GM18873 (cell line): ENCODE results near the gene C2orf42.
"Not testable (repeated sequence)": the region's sequence is repeated elsewhere in the genome, so short reads cannot be mapped to it uniquely, and the experiment has no call there.

Experiments used
- ATAC-seq: cut with Tn5 transposase; IDR thresholded peaks from one replicate; pipeline ENCODE4 v1.9.1; 2021; ENCODE audit warnings: mild to moderate bottlenecking, moderate library complexity, moderate number of reproducible peaks; ENCODE audit not compliant: unreplicated experiment, low FRiP score

The C2orf42 gene

DNA sequence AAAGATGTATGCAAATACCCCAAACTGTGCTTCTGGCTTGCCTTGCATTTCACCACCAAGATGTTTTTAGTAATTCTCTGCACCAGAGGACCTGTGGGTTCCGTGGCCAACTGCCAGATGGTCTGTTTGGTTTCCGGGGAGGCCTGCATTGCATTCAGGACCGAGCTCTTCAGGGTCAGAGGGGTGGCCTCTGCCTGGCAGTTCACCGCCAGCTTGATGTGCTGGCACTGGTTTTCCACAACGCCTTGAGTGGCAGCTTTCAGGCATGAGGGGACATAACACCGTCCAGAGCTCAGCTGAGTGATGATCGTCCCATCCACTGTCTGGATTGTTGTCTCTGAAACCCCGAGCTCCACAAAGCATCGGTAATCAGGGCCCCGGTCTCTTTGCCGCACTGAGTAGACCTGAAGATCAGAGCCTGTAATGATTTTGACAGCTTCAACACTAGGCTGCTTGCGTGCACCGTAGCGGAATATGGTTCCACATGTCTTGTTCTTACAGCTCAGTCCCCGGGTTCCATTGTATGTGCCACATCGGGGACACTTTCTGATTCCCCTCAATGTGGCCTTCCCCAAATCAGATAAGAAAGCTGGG lies 9.4 kb downstream of the C2orf42 start:
- ATAC-seq = peak; percentile 69

DNA sequence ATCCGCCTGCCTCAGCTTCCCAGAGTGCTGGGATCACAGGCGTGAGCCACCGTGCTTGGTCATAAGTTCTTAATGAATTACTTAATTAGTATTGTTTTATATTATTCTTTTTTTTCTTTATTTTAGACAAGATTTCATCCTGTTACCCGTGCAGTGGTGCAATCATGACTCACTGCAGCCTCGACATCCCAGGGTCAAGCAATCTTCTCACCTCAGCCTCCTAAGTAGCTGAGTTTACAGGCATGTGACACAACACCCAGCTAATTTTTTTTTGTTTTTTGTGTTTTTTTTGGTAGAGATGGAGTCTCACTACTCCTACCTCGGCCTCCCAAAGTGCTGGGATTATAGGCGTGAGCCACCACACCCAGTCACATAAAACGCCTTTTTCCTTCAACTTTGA lies 17.3 kb downstream of the C2orf42 start:
- ATAC-seq = no peak

GRCh38 chr2:70169654-70170245 lies 21.1 kb downstream of the C2orf42 start:
- not testable (repeated sequence) for ATAC-seq

- no peak for ATAC-seq
Observed at GRCh38 chr2:70161069-70161534, 29.7 kb downstream of the C2orf42 start.

- no peak for ATAC-seq
Observed at GRCh38 chr2:70160545-70160944, 30.3 kb downstream of the C2orf42 start.

GRCh38 chr2:70149130-70149686 lies 41.6 kb downstream of the C2orf42 start:
- not testable (repeated sequence) for ATAC-seq

GRCh38 chr2:70148211-70148760 lies 42.5 kb downstream of the C2orf42 start:
- not testable (repeated sequence) for ATAC-seq

GRCh38 chr2:70145851-70146739 lies 44.7 kb downstream of the C2orf42 start:
- ATAC-seq = no peak

DNA sequence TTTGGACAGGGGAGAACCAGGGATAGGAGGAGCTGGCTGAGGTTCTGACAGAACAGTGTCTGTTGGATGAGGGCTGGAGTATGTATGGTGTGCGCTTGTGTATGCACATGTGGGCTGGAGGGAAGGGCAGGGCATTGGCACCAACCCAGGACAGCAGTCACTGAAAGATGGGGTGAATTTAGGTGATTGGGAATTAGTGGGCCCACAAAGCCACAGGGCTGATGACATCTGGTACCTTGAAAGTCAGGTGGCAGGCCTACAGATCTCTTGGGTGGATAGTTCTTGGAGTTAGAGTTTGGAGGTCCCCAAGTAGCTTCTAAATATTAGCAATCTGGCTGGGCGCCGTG lies 45.7 kb downstream of the C2orf42 start:
- ATAC-seq = no peak

GRCh38 chr2:70144443-70145143 lies 46.2 kb downstream of the C2orf42 start:
- no peak for ATAC-seq

DNA sequence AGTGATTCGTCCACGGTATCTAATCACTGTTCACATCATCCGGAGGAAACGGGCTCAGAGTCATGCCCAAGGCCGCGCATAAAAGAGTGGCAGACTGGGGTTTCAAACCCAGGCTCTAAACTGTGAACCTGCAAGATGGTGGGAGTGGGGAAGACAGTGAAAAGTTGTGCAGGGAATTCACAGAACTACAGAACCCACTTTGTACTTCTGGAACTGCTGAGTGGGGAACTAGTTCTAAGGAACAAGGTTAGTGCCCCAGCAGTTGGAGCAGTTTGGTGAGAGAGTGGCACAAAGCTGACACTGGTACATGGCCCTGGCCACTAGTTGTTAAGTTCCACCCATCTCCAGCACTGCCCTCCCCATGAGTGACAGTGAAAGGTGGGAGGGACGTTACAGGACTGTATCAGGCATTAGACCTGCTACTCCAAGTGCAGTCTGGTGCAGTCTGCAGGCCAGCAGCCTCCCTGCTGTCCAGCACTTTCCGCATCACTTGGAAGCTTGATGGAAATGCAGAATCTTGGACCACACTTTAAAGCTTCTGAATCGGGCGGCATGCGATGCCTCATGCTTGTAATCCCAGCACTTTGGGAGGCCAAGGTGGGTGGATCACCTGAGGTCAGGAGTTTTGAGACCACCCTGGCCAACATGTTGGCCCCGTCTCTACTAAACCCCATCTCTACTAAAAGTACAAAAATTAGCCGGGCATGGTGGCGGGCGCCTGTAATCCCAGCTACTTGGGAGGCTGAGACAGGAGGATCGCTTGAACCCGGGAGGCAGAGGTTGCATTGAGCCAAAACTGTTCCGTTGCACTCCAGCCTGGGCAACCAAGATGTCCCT lies 47.3 kb downstream of the C2orf42 start:
- no peak for ATAC-seq

GRCh38 chr2:70142590-70143313 lies 48.1 kb downstream of the C2orf42 start:
- peak; percentile 70 for ATAC-seq

GRCh38 chr2:70141902-70142589 lies 48.8 kb downstream of the C2orf42 start:
- ATAC-seq = peak; percentile 13

GRCh38 chr2:70141212-70141901 lies 49.5 kb downstream of the C2orf42 start:
- ATAC-seq = peak; percentile 30

- no peak for ATAC-seq
Observed at GRCh38 chr2:70140791-70141211, 50.0 kb downstream of the C2orf42 start.

DNA sequence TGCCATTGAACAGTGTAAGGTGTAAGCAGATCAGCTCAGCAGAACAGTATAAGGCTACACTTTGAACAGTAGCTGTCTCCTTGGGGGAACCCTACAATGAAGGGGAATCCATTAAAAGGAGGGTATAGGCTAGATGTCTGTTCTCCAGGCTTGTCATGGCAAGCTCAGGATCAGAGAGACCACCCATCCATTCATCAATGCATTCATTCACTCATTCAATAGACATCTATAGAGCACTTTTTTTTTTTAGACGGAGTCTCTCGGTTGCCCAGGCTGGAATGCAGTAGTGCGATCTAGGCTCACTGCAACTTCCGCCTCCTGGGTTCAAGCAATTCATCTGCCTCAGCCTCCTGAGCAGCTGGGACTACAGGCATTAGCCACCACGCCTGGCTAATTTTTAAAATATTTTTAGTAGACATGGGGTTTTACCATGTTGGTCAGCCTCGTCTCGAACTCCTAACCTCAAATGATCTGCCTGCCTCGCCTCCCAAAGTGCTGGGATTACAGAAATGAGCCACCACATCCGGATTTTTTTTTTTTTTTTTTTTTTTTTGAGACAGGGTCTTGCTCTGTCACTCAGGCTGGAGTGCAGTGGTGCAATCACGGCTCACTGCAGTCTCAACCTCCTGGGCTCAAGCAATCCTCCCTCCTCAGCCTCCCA lies 56.4 kb downstream of the C2orf42 start:
- not testable (repeated sequence) for ATAC-seq
